IMR-90 (cell line): ENCODE measurements around the gene FOXB1. TPM values are rescaled to one million over a fixed set of nuclear protein-coding genes. Genes with fewer than 3 reads are reported as not detected.

Experiments
- ATAC-seq: fragments of 200-7000 bp; cut with Tn5 transposase; 2 replicates; pipeline ENCODE4 v1.9.1; 2020; ENCODE audit warnings: low read depth, mild to moderate bottlenecking, moderate library complexity
- BruUV-seq: library from RNA; stranded (reverse); fragments of 400-500 nt; replicated peaks from 2 replicates; lab custom pipeline; 2021; lab: Mats Ljungman, UMichigan
- CTCF ChIA-PET: fragments of 300-600 bp; formaldehyde crosslinking; extraction: SDS; loops from one replicate; lab custom pipeline; 2021; ENCODE audit warnings: antibody characterized with exemption; lab: Yijun Ruan, JAX
- POLR2A ChIA-PET: fragments of 300-600 bp; sonication (Branson Sonifier 250); formaldehyde crosslinking; loops from one replicate; lab custom pipeline; 2022; ENCODE audit warnings: antibody characterized with exemption; ENCODE audit not compliant: unreplicated experiment; lab: Charles Lee
- DNase-seq: peaks from one replicate; pipeline ENCODE4 v3.0.0; 2013
- H2AFZ ChIP-seq: replicated peaks from 2 replicates; pipeline ENCODE3; 2013; ENCODE audit warnings: low read length, mild to moderate bottlenecking; ENCODE audit not compliant: poor library complexity
- H2AK5ac ChIP-seq: 2 replicates; pipeline ENCODE4 v1.6.1; 2013; ENCODE audit warnings: low read depth, low read length, inconsistent platforms
- H2AK9ac ChIP-seq: replicated peaks from 2 replicates; pipeline ENCODE3; 2013; ENCODE audit warnings: mild to moderate bottlenecking, low read depth, low read length, moderate library complexity; ENCODE audit not compliant: poor library complexity
- H2BK120ac ChIP-seq: 2 replicates; pipeline ENCODE4 v1.6.1; 2013; ENCODE audit warnings: low read depth, low read length, inconsistent platforms
- H2BK15ac ChIP-seq: 3 replicates; pipeline ENCODE4 v1.6.1; 2013; ENCODE audit warnings: low read depth, low read length, inconsistent platforms
- H2BK20ac ChIP-seq: 2 replicates; pipeline ENCODE4 v1.6.1; 2013; ENCODE audit warnings: low read depth, mild to moderate bottlenecking, inconsistent platforms, low read length, moderate library complexity
- H2BK5ac ChIP-seq: 2 replicates; pipeline ENCODE4 v1.6.1; 2013; ENCODE audit warnings: mild to moderate bottlenecking, low read depth, low read length, inconsistent platforms; ENCODE audit not compliant: poor library complexity, severe bottlenecking
- H3K14ac ChIP-seq: replicated peaks from 2 replicates; pipeline ENCODE4 v1.6.1; 2013; ENCODE audit warnings: low read depth, low read length, inconsistent platforms
- H3K18ac ChIP-seq: 2 replicates; pipeline ENCODE4 v1.6.1; 2013; ENCODE audit warnings: low read depth, low read length, control low read depth
- H3K23ac ChIP-seq: 2 replicates; pipeline ENCODE4 v1.6.1; 2013; ENCODE audit warnings: low read depth, low read length, inconsistent platforms
- H3K27ac ChIP-seq: 2 replicates; pipeline ENCODE4 v1.5.1; 2013; ENCODE audit warnings: mild to moderate bottlenecking, control low read depth, low read length; ENCODE audit not compliant: insufficient read depth
- H3K27me3 ChIP-seq: 2 replicates; pipeline ENCODE4 v1.6.1; 2013; ENCODE audit warnings: low read length; ENCODE audit not compliant: control insufficient read depth, insufficient read depth
- H3K36me3 ChIP-seq: 2 replicates; pipeline ENCODE4 v1.6.1; 2013; ENCODE audit warnings: low read length, mixed read lengths; ENCODE audit not compliant: control insufficient read depth, insufficient read depth
- H3K4ac ChIP-seq: 2 replicates; pipeline ENCODE4 v1.6.1; 2013; ENCODE audit warnings: low read depth, low read length, inconsistent platforms
- H3K4me1 ChIP-seq: 2 replicates; pipeline ENCODE4 v1.6.1; 2013; ENCODE audit warnings: low read length, mixed read lengths; ENCODE audit not compliant: control insufficient read depth, insufficient read depth
- H3K4me2 ChIP-seq: 2 replicates; pipeline ENCODE4 v1.6.1; 2013; ENCODE audit warnings: low read depth, mild to moderate bottlenecking, control low read depth, low read length, moderate library complexity
- H3K4me3 ChIP-seq: 2 replicates; pipeline ENCODE4 v1.5.1; 2013; ENCODE audit warnings: low read depth, mild to moderate bottlenecking, control low read depth, low read length, moderate library complexity; ENCODE audit not compliant: insufficient read depth
- H3K56ac ChIP-seq: 2 replicates; pipeline ENCODE4 v1.6.1; 2013; ENCODE audit warnings: low read length, inconsistent platforms; ENCODE audit not compliant: insufficient read depth; ENCODE audit errors: extremely low read depth
- H3K79me1 ChIP-seq, 2 experiments: 2 replicates each; pipeline ENCODE4 v1.6.1; 2013; ENCODE audit warnings: low read length in 2 of 2, inconsistent platforms in 1 of 2, low read depth in 1 of 2
- H3K9ac ChIP-seq: 2 replicates; pipeline ENCODE4 v1.6.1; 2013; ENCODE audit warnings: low read depth, low read length, control low read depth
- H3K9me1 ChIP-seq: 2 replicates; pipeline ENCODE4 v1.6.1; 2013; ENCODE audit warnings: low read length, inconsistent platforms; ENCODE audit not compliant: insufficient read depth
- H3K9me3 ChIP-seq: 2 replicates; pipeline ENCODE4 v1.6.1; 2013; ENCODE audit warnings: low read length; ENCODE audit not compliant: control insufficient read depth, insufficient read depth
- H4K20me1 ChIP-seq: 2 replicates; pipeline ENCODE4 v1.6.1; 2013; ENCODE audit warnings: low read length, inconsistent platforms; ENCODE audit not compliant: insufficient read depth
- H4K5ac ChIP-seq: 2 replicates; pipeline ENCODE4 v1.6.1; 2013; ENCODE audit warnings: mild to moderate bottlenecking, low read depth, low read length, control low read depth
- H4K8ac ChIP-seq, 2 experiments: 2 replicates each; pipeline ENCODE4 v1.6.1; 2013; ENCODE audit warnings: low read depth in 2 of 2, low read length in 2 of 2, control low read depth in 1 of 2, inconsistent platforms in 1 of 2
- H4K91ac ChIP-seq: 2 replicates; pipeline ENCODE4 v1.6.1; 2013; ENCODE audit warnings: low read depth, low read length, inconsistent platforms; ENCODE audit not compliant: insufficient read depth
- BHLHE40 ChIP-seq: fragments of 150-350 bp; IDR thresholded peaks from 2 replicates; pipeline ENCODE4 v1.6.1; 2016; ENCODE audit warnings: mild to moderate bottlenecking, low read depth, low read length
- CEBPB ChIP-seq: IDR thresholded peaks from 2 replicates; pipeline ENCODE4 v1.6.1; 2012; ENCODE audit warnings: low read depth, low read length, improper control_type of control experiment
- CHD1 ChIP-seq: IDR thresholded peaks from 2 replicates; pipeline ENCODE4 v1.6.1; 2012; ENCODE audit warnings: low read depth, low read length, improper control_type of control experiment
- ELK1 ChIP-seq: fragments of 150-350 bp; IDR thresholded peaks from 2 replicates; pipeline ENCODE4 v1.6.1; 2016; ENCODE audit warnings: low read depth, mild to moderate bottlenecking, low read length, moderate library complexity, borderline replicate concordance
- FOS ChIP-seq: fragments of 150-350 bp; IDR thresholded peaks from 2 replicates; pipeline ENCODE4 v1.6.1; 2016; ENCODE audit warnings: low read depth, low read length
- MXI1 ChIP-seq: IDR thresholded peaks from 2 replicates; pipeline ENCODE4 v1.6.1; 2012; ENCODE audit warnings: low read depth, mild to moderate bottlenecking, low read length, moderate library complexity, borderline replicate concordance
- NFE2L2 ChIP-seq: fragments of 150-350 bp; IDR thresholded peaks from 2 replicates; pipeline ENCODE4 v1.6.1; 2016; ENCODE audit warnings: low read depth, mild to moderate bottlenecking, low read length
- POLR2A ChIP-seq: IDR thresholded peaks from 2 replicates; pipeline ENCODE4 v1.6.1; 2012; ENCODE audit warnings: mild to moderate bottlenecking, low read depth, low read length
- RAD21 ChIP-seq: IDR thresholded peaks from 2 replicates; pipeline ENCODE4 v1.6.1; 2012; ENCODE audit warnings: low read length, improper control_type of control experiment
- RFX5 ChIP-seq: IDR thresholded peaks from 2 replicates; pipeline ENCODE4 v1.8.0; 2012; ENCODE audit warnings: low read depth, mild to moderate bottlenecking, low read length, moderate library complexity
- SMC3 ChIP-seq: fragments of 150-350 bp; IDR thresholded peaks from 2 replicates; pipeline ENCODE4 v1.6.1; 2016; ENCODE audit warnings: low read depth, mild to moderate bottlenecking, antibody characterized with exemption, low read length, moderate library complexity
- whole genome bisulfite sequencing, 2 experiments: methylation state at CpG; one replicate each; pipeline versions ENCODE4 v1.1.5 to v1.1.7; 2013; ENCODE audit warnings: missing lambda C conversion rate in 2 of 2; ENCODE audit not compliant: insufficient read length in 1 of 2; ENCODE audit errors: extremely low coverage in 2 of 2; 5-methylcytosine and 5-hydroxymethylcytosine counted together
- dilution Hi-C: fragments of 300-500 bp; cut with HindIII; formaldehyde crosslinking; loops from one replicate; pipeline ENCODE4 v1.14.3; 2018; ENCODE audit warnings: low sequenced_read_pairs; ENCODE audit not compliant: unreplicated experiment
- in situ Hi-C: fragments of 300-500 bp; cut with MboI; formaldehyde crosslinking; loops from 3 replicates; pipeline ENCODE4 v1.14.3; 2019; ENCODE audit warnings: low sequenced_read_pairs, inconsistent platforms, mixed read lengths
- intact Hi-C: fragments of 100-400 bp; cut with micrococcal nuclease; formaldehyde crosslinking; loops from 2 replicates; pipeline ENCODE4 v1.10.0; 2022
- polyA plus RNA-seq, 3 experiments: library from polyadenylated mRNA; depleted of rRNA; stranded (reverse); fragments of >200 nt; gene quantifications; 2 replicates each; pipeline ENCODE4 v1.2.3, GENCODE V29; 2012; ENCODE audit warnings: low replicate concordance in 1 of 3
- total RNA-seq: library from RNA; depleted of rRNA; stranded (reverse); fragments of >200 nt; gene quantifications from 2 replicates; pipeline ENCODE4 v1.2.3, GENCODE V29; 2012
- TF ChIP-seq, protein P1 (sequence below): fragments of 150-350 bp; IDR thresholded peaks from 2 replicates; pipeline ENCODE4 v1.6.1; 2017; ENCODE audit warnings: mild to moderate bottlenecking, antibody characterized with exemption, low read length, low read depth

FOXB1 gene
- total and polyA plus RNA-seq, 2 of the 4 experiments (the other 2 are of a cell fraction), result not detected

- H3K14ac ChIP-seq, result no peak overlapping the region
- H3K4me3 ChIP-seq, result peak overlapping the region; percentile 2; the same call in 1 of the 2 replicates
- 7% methylated on average over 8 of the region's 44 CpGs; no CpG with 5 or more reads in 1 of the 2 experiments for WGBS, 2 experiments
Observed at GRCh38 chr15:60004846-60005351, 788 bp downstream of the FOXB1 start.

More at GRCh38 chr15:60004846-60005351, 788 bp downstream of the FOXB1 start:
- Histone ChIP-seq H3K9ac (no peak overlapping the region), H3K56ac (no peak overlapping the region), H3K79me1 (no peaks in the 10 kb centered on the region), H2AK5ac (no peak overlapping the region), H3K4me1 (no peaks in the 10 kb centered on the region; the same call in 1 of the 2 replicates), H3K23ac (no peak overlapping the region), H3K36me3 (no peaks in the 10 kb centered on the region), H4K20me1 (no peaks in the 10 kb centered on the region), H3K9me1 (no peaks in the 10 kb centered on the region), H3K4ac (no peak overlapping the region), H4K8ac (no peak overlapping the region), H3K9me3 (no peaks in the 10 kb centered on the region; the same call in 1 of the 2 replicates), H2BK20ac (no peak overlapping the region), H3K27ac (no peak overlapping the region), H2BK15ac (no peak overlapping the region), H2AK9ac (no peak overlapping the region), H2AFZ (peak overlapping the region; percentile 47), H2BK5ac (no peak overlapping the region), H3K27me3 (peaks cover 82% of the 10 kb centered on the region), H4K5ac (no peak overlapping the region), H3K18ac (no peak overlapping the region), H2BK120ac (no peak overlapping the region), H3K4me2 (peak overlapping the region; percentile 57; the same call in 1 of the 2 replicates), H4K91ac (no peak overlapping the region)
- no peak for ATAC-seq
- DNase-seq, result peak; percentile 6
- TF ChIP-seq, protein P1, sequence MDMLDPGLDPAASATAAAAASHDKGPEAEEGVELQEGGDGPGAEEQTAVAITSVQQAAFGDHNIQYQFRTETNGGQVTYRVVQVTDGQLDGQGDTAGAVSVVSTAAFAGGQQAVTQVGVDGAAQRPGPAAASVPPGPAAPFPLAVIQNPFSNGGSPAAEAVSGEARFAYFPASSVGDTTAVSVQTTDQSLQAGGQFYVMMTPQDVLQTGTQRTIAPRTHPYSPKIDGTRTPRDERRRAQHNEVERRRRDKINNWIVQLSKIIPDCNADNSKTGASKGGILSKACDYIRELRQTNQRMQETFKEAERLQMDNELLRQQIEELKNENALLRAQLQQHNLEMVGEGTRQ, result no peak
- no peak for TF ChIP-seq RAD21
- TF ChIP-seq MXI1, result no peak
- no peak for TF ChIP-seq BHLHE40
- TF ChIP-seq FOS, result no peak
- TF ChIP-seq CHD1, result no peak
- no peak for TF ChIP-seq RFX5
- TF ChIP-seq ELK1, result no peak
- no peak for TF ChIP-seq NFE2L2
- TF ChIP-seq SMC3, result no peak
- no peak for TF ChIP-seq POLR2A
- TF ChIP-seq CEBPB, result no peak
- ChIA-PET CTCF (no interaction called here), POLR2A (no interaction called here)
- in situ Hi-C loops, result no loop called here
- BruUV-seq, result no TSS peak
- intact Hi-C loops, result no loop called here
- dilution Hi-C loops, result no loop called here
